ENCODE results near the gene THADA. TPM values are rescaled to one million over a fixed set of nuclear protein-coding genes. Genes with fewer than 3 reads are reported as not detected.

The THADA gene
- total RNA-seq, 1 experiment from 2014 or later = 20.1 TPM

DNA sequence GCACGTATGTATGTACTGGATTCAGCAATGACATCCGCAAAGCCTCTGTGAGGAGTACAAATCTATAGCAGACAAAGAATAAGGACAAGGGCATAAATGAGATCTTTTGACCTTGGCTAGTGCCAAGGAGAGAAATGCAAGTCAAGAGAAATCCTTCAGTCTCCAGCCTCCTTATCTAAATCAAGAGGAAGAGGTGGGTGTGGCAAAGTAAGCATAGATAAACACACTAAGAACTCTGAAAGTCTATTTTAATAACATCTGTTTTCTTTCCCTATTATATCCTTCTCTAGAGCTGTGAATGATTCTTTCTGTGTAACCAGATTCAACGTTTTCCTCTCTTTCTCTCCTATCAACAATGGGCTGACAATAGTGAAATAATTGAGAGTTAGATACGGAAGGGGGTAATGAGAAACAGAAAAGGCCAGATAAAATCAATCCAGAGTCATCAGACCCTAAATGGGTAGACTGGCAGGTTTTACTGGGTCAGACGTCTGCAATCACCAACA lies 250.9 kb downstream of the THADA start:
- H3K9me3 ChIP-seq (ENCODE audit: control insufficient read depth, low read depth, low read length) = no peaks in the 10 kb centered on the region
- H2BK12ac ChIP-seq (ENCODE audit: insufficient read length, low read depth, low read length) = no peak overlapping the region
- H3K4me2 ChIP-seq (ENCODE audit: insufficient read depth, insufficient read length, low read length) = no peak overlapping the region
- no peak overlapping the region for H3K4ac ChIP-seq (ENCODE audit: low read depth, low read length)
- no peak overlapping the region for H2BK15ac ChIP-seq (ENCODE audit: low read depth, low read length)
- no peak overlapping the region for H3K14ac ChIP-seq (ENCODE audit: insufficient read depth, low read length)
- H3K18ac ChIP-seq (ENCODE audit: insufficient read length, low read depth, low read length) = no peak overlapping the region
- Mint-ChIP-seq H3K9me3 (no peaks in the 10 kb centered on the region), H3K27me3 (ENCODE audit: low read depth) (no peaks in the 10 kb centered on the region), H3K27ac (peak overlapping the region in 1 of 3 experiments; percentile 59; a peak in 1 of 7 replicates), H3K4me1 (peaks cover 33 to 43% of the 10 kb centered on the region in 2 experiments), H3K36me3 (ENCODE audit: insufficient read depth in 1 of 3, low read depth in 3 of 3) (peaks cover 0 to 7% (median 2%) of the 10 kb centered on the region in 3 experiments; a peak in 2 of 7 replicates), H3K4me3 (no peak overlapping the region)
- H3K23me2 ChIP-seq (ENCODE audit: insufficient read length, low read depth, low read length, poor library complexity, severe bottlenecking) = no peaks in the 10 kb centered on the region
- no peak overlapping the region for H3T11ph ChIP-seq (ENCODE audit: low read length)
- WGBS (ENCODE audit: extremely low coverage, insufficient read length, low lambda C conversion rate) = no CpG with 5 or more reads among the region's 5 CpGs
- H3K27ac ChIP-seq (ENCODE audit: insufficient read length, low read depth, low read length) = no peak overlapping the region
- no peak overlapping the region for H4K8ac ChIP-seq (replicated peaks; ENCODE audit: insufficient read length, low read depth, low read length)
- H3K9ac ChIP-seq (ENCODE audit: extremely low read depth, insufficient read length, low read length) = no peak overlapping the region
- no peak overlapping the region for H2AFZ ChIP-seq (ENCODE audit: low read length)
- no peak overlapping the region for H4K5ac ChIP-seq (ENCODE audit: insufficient read length, low read depth, low read length)
- no peak overlapping the region for H4K91ac ChIP-seq (ENCODE audit: insufficient read length, low read depth, low read length)
- H2BK5ac ChIP-seq (ENCODE audit: insufficient read length, low read length) = no peak overlapping the region
- TF ChIP-seq, protein P1, sequence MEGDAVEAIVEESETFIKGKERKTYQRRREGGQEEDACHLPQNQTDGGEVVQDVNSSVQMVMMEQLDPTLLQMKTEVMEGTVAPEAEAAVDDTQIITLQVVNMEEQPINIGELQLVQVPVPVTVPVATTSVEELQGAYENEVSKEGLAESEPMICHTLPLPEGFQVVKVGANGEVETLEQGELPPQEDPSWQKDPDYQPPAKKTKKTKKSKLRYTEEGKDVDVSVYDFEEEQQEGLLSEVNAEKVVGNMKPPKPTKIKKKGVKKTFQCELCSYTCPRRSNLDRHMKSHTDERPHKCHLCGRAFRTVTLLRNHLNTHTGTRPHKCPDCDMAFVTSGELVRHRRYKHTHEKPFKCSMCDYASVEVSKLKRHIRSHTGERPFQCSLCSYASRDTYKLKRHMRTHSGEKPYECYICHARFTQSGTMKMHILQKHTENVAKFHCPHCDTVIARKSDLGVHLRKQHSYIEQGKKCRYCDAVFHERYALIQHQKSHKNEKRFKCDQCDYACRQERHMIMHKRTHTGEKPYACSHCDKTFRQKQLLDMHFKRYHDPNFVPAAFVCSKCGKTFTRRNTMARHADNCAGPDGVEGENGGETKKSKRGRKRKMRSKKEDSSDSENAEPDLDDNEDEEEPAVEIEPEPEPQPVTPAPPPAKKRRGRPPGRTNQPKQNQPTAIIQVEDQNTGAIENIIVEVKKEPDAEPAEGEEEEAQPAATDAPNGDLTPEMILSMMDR (conservative IDR thresholded peaks at IDR 0.05) = no peak
- no peak for DNase-seq
- no peak overlapping the region for H2AK5ac ChIP-seq (ENCODE audit: insufficient read length, low read length)
- H2BK20ac ChIP-seq (ENCODE audit: low read depth, low read length, poor library complexity, severe bottlenecking) = no peak overlapping the region
- no peaks in the 10 kb centered on the region for H3K27me3 ChIP-seq (ENCODE audit: insufficient read depth, low read length)
- no peaks in the 10 kb centered on the region for H4K20me1 ChIP-seq (ENCODE audit: control insufficient read depth, insufficient read depth, insufficient read length)
- no peak overlapping the region for H3K56ac ChIP-seq (ENCODE audit: insufficient read length, low read depth, low read length)
- H3K79me2 ChIP-seq (ENCODE audit: insufficient read depth, low read length) = no peaks in the 10 kb centered on the region
- no peak overlapping the region for H2BK120ac ChIP-seq (ENCODE audit: low read depth, low read length, poor library complexity, severe bottlenecking)
- H3K23ac ChIP-seq (ENCODE audit: insufficient read length, low read depth, low read length) = no peak overlapping the region
- peaks cover 13% of the 10 kb centered on the region; the same call in 1 of the 2 replicates for H3K4me1 ChIP-seq (ENCODE audit: insufficient read depth, low read length)
- no peaks in the 10 kb centered on the region for H3K79me1 ChIP-seq (ENCODE audit: insufficient read depth, low read depth, low read length, poor library complexity, severe bottlenecking)

All from H9 (cell line).